ENCODE data around the gene MXD3.

GRCh38 chr5:177297922-177298321 lies 13.8 kb downstream of the MXD3 start:
- TF ChIP-seq CTCF (IDR thresholded peaks at IDR 0.05; ENCODE audit: low read length) (no peak), EZH2 (optimal IDR thresholded peaks at IDR 0.05; ENCODE audit: low read depth, low read length) (no peak)

Data from MM.1S (cell line).